Measurements from ENCODE around the gene MAPK8.

DNA sequence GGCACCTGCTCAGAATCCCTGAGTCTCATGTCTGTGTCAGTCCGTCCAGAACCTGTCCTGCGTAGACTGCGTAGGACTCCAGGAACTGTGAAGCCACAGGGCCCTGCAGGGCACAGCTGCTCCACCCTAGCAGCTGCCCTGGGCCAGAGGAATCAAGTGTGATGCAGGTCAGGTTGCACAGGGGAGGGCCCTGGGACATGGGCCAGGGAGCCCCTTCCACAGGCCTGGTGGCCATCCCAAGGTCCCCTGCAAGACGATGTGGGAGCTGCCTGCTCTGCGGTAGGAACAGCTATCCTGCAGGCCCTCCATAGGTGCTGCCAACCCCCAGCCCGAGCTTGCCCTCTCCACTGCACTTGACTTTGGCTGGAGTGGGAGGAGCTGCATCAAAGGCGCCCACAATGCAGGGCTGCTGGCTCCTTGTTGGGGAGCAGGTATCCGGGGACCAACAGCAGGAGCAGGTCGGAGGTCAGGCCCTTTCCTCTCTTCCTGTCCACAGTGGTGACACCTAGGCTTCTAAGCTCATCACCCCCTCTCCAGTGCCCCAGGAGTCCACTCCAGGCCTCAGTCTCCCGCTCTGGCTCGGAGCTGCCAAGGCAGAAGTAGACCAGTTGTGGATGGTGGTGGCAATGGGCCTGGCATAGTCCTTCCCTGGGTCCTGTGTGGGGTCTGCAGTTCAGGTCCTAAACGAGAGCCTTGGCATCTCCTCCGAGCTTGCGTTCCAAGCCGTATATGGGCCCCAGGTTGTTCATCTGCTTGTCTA, 149.1 kb downstream of the MAPK8 start:
- TF ChIP-seq ARNT (IDR thresholded peaks at IDR 0.05), result no peak
- TF ChIP-seq, protein P1, sequence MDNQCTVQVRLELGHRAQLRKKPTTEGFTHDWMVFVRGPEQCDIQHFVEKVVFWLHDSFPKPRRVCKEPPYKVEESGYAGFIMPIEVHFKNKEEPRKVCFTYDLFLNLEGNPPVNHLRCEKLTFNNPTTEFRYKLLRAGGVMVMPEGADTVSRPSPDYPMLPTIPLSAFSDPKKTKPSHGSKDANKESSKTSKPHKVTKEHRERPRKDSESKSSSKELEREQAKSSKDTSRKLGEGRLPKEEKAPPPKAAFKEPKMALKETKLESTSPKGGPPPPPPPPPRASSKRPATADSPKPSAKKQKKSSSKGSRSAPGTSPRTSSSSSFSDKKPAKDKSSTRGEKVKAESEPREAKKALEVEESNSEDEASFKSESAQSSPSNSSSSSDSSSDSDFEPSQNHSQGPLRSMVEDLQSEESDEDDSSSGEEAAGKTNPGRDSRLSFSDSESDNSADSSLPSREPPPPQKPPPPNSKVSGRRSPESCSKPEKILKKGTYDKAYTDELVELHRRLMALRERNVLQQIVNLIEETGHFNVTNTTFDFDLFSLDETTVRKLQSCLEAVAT (IDR thresholded peaks at IDR 0.05), result no peak
- TF ChIP-seq, protein P2, sequence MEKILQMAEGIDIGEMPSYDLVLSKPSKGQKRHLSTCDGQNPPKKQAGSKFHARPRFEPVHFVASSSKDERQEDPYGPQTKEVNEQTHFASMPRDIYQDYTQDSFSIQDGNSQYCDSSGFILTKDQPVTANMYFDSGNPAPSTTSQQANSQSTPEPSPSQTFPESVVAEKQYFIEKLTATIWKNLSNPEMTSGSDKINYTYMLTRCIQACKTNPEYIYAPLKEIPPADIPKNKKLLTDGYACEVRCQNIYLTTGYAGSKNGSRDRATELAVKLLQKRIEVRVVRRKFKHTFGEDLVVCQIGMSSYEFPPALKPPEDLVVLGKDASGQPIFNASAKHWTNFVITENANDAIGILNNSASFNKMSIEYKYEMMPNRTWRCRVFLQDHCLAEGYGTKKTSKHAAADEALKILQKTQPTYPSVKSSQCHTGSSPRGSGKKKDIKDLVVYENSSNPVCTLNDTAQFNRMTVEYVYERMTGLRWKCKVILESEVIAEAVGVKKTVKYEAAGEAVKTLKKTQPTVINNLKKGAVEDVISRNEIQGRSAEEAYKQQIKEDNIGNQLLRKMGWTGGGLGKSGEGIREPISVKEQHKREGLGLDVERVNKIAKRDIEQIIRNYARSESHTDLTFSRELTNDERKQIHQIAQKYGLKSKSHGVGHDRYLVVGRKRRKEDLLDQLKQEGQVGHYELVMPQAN (IDR thresholded peaks at IDR 0.05; ENCODE audit: borderline replicate concordance), result no peak
- no peak for TF ChIP-seq HDAC8 (tag; IDR thresholded peaks at IDR 0.05)
- TF ChIP-seq BRCA1 (IDR thresholded peaks at IDR 0.05), result no peak
- TF ChIP-seq BRCA1 (CRISPR knock-in tag; IDR thresholded peaks at IDR 0.05), result no peak
- TF ChIP-seq, protein P3, sequence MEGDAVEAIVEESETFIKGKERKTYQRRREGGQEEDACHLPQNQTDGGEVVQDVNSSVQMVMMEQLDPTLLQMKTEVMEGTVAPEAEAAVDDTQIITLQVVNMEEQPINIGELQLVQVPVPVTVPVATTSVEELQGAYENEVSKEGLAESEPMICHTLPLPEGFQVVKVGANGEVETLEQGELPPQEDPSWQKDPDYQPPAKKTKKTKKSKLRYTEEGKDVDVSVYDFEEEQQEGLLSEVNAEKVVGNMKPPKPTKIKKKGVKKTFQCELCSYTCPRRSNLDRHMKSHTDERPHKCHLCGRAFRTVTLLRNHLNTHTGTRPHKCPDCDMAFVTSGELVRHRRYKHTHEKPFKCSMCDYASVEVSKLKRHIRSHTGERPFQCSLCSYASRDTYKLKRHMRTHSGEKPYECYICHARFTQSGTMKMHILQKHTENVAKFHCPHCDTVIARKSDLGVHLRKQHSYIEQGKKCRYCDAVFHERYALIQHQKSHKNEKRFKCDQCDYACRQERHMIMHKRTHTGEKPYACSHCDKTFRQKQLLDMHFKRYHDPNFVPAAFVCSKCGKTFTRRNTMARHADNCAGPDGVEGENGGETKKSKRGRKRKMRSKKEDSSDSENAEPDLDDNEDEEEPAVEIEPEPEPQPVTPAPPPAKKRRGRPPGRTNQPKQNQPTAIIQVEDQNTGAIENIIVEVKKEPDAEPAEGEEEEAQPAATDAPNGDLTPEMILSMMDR (IDR thresholded peaks at IDR 0.05 in 2 of 3, conservative IDR thresholded peaks at IDR 0.05 in 1 of 3; ENCODE audit: insufficient read depth in 2 of 3, low read depth in 1 of 3, low read length in 3 of 3), result no peak
- TF ChIP-seq, protein P4, sequence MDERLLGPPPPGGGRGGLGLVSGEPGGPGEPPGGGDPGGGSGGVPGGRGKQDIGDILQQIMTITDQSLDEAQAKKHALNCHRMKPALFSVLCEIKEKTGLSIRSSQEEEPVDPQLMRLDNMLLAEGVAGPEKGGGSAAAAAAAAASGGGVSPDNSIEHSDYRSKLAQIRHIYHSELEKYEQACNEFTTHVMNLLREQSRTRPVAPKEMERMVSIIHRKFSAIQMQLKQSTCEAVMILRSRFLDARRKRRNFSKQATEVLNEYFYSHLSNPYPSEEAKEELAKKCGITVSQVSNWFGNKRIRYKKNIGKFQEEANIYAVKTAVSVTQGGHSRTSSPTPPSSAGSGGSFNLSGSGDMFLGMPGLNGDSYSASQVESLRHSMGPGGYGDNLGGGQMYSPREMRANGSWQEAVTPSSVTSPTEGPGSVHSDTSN (CRISPR knock-in tag; IDR thresholded peaks at IDR 0.05; ENCODE audit: low read depth), result no peak
- TF ChIP-seq, protein P4 (tag; conservative IDR thresholded peaks at IDR 0.05; ENCODE audit: low read depth), result no peak
- no peak for TF ChIP-seq TCF7 (IDR thresholded peaks at IDR 0.05; ENCODE audit: borderline replicate concordance)
- no peak for TF ChIP-seq RAD51 (IDR thresholded peaks at IDR 0.05; ENCODE audit: borderline replicate concordance, low read depth)

All from K562 (cell line).